ENCODE data around the gene DPP6.

GRCh38 chr7:154844499-154844898 is 792.3 kb downstream of the DPP6 start:
- TF ChIP-seq CTCF (IDR thresholded peaks at IDR 0.05): no peak
- TF ChIP-seq, protein P1, sequence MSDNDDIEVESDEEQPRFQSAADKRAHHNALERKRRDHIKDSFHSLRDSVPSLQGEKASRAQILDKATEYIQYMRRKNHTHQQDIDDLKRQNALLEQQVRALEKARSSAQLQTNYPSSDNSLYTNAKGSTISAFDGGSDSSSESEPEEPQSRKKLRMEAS (IDR thresholded peaks at IDR 0.05): no peak
- TF ChIP-seq RNF2 (IDR thresholded peaks at IDR 0.05; ENCODE audit: borderline replicate concordance, low read depth): no peak
- no peak for TF ChIP-seq PBX3 (IDR thresholded peaks at IDR 0.05)
